Femur (tissue), 1 donor: ENCODE measurements around the gene ZNF423.
A peak's percentile ranks its signal among the peaks of the same experiment; 100 is the strongest.

Experiments
- DNase-seq: peaks from one replicate; pipeline ENCODE4 v3.0.0-alpha.2; 2017

ZNF423 gene

DNA sequence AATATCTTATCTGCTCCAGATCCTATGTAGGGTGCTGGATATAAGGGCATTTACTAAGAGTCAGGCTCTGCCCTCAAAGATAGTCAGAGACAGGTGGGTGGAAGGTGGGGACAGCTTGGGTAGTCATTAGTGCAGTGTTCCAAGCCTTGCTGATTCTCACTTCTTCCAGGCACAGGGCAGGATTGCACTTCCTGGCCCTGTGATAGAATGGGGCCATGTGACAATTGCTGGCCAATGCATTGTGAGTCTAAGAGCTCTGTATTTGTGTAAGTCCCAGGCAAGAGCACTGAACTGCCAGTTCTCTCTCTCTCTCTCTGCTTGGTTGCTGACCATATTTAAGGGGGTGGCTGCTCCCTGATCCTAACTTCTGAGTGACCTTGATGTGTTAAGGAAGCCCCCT lies 370.2 kb downstream of the ZNF423 start:
- peak; percentile 11 for DNase-seq

DNA sequence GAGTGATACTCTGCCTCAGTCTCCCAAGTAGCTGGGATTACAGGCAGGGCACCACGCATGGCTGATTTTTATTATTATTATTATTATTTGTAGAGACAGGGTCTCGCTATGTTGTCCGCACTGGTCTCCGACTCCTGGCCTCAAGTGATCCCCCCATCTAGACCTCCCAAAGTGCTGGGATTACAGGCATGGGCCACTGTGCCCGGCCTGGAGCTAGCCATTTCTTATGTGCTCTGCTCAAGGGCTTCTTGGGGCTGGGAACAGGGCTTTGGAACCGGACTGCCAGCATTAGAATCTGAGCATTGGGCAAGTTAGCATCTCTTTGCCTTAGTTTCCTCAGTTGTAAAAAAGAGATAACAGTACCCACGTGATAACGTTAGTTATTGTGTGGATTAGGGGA lies 371.0 kb downstream of the ZNF423 start:
- DNase-seq, result peak; percentile 18

DNA sequence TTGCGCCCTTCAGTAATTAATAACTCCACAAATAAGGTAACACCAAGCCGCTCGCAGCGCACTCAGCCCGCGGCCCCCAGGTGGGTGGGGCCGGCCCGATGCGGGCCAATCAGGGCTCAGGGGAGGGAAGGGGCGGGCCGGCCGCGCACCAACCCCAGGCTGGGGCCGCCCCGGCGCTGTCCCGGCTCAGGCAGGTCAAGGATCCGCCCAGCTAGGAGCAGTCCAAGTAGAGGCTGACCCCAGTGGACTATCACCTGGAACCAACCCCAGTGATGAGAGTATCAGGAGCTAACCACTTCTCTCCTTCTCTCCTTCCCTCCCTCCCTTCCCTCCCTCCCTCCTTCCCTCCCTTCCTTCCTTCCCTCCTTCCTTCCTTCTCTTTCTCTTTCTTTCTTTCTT lies 371.5 kb downstream of the ZNF423 start:
- peak; percentile 77 for DNase-seq

DNA sequence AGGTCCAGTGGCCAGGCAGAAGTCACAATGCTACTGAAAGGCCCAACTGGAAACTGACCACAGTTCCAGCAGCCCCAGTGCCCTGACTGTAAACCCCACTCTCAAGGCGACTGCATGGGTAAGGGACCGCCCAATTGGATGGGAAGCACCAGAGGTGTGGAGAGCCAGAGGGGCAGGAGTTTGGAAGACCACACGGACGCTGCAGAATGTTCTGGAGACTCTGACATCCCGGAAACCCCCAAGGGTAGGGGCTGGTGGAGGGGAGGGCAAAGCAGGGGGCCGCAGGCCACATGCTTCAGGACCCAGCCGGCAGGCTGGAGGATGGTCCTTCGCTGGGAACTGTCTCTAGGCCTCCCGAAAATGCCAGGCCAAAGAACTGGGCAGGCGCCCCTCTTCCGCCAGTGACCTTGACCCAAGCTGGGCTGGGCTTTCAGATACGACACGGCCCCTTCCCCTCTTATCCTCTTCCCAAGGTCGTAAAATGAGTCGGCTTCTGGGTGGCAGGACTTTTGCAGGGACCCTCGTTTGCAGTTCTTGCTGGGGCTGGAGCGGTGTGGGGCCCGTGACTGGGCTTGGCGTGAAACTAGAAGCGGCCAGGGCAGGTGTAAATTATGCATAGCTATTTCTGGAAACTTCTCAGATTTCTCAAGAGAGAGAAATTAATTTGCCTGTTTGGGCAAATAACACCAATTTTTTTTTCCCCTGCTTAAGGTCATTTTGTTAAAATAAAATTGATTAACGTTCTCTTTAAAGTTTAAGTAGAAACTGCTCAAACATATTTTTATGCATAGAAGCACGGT lies 372.1 kb downstream of the ZNF423 start:
- peak; percentile 19 for DNase-seq

DNA sequence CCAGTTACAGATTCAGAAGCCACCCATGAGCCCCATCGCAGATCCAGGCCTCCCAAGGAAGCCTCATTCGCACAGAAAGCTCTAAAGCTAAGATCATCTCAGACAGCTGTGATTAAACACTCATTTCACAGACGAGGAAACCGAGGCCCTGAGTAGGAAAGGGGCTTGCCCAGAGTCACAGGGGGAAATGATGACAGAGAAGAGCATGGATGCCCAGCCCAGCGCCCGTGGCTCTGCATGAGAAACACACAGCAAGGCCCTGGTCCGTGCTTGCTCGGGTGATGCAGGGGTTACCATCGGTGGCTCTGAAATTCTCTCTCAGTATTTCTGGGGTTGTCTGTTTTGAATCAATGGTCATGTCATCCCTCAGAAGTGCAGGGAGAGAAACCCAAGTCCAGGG lies 372.7 kb downstream of the ZNF423 start:
- peak; percentile 5 for DNase-seq

DNA sequence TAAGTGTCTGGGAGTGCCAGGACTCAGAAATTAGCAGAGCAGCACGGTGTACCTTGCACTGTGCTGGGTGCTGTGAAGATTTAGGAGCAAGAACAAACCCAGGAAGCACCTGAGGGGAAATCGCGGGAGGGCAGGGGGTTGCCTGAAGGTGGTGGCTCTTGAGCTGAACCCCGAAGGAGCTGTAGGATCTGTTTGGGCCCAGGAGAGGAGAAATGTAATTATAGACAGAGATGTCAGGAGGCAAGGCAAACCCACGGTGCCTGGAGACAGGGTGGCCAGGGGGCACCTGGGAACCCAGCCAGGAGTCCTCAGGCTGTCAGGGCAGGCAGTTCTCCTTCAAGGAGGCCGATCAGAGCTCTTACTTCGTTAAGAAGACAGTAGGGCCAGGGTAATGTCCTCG lies 373.2 kb downstream of the ZNF423 start:
- peak; percentile 10 for DNase-seq

DNA sequence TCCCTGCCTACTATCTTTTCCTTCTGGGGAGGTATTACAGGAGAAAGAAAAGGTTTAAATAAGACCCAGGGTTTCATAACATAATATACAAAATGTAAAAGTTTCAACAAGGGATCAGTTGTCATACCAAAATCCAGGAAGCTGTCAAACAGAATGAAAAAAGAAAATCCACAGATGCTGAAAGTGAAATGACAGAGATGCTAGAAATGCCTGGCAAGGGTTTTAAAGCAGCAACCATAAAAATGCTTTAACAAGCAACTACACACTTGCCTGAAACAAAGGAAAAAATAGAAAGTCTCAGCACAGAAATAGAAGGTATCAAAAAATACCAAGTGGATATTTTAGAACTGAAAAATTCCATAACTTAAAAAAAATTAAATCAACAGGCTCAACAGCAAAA lies 377.3 kb downstream of the ZNF423 start:
- no peak for DNase-seq

DNA sequence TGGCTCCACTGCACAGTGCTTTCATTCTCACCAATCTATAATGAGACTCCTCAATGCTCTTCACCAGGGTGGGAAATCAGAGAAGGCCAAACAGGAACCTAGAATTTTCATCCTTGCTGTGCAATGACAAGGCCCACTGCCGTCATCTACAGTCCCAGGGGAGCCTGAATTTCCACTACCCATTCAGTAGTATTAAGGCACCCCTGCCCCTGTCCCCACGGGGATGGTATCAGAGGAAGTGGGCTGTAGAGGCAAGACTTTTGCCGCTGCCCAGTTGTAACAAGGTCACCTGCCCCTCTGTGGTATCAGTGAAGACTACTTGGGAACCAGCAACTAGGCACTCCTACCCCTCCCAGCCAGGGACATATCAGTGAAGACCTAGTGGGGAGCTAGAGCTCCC lies 377.8 kb downstream of the ZNF423 start:
- peak; percentile 6 for DNase-seq

DNA sequence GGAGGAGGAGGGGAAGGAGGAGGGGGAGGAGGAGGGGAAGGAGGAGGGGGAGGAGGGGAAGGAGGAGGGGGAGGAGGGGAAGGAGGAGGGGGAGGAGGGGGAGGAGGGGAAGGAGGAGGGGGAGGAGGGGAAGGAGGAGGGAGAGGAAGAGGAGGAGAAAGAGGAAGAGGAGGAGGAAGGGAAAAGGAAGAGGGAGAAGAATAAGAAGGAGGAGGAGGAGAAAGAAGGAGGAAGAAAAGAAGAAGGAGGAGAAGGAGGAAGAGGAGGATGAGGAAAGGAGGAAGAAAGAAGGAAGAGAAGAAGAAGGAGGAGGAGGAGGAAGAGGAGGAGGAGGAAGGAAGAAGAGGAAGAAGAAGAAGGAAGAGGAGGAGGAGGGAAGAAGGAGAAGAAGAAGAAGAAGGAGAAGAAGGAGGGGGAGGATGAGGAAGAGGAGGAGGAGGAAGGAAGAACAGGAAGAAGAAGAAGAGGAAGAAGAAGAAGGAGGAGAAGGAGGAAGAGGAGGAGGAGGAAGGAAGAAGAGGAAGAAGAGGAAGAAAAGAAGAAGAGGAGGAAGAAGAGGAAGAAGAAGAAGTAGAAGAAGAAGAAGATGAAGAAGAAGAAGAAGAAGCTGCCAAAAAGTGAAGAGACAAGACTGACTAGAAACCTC lies 378.5 kb downstream of the ZNF423 start:
- no peak for DNase-seq

DNA sequence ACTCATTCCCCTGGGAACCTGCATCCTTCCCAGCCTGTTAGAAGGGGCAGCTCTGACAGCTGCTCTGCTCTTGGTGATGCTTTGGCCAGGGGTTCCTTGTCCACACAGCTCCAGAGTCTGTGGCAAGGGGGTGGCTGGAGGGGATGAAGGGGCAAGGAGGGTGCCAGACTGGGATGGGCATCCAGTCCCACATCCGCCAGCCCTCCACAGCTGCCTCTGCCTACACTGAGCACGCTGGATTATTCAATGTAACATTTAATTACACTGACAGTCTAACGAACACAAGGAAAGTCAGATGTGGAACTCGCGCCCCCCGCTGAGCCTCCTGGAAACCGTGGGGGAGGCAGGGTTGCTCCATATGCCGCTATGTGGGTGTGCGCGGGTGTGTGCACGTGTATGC lies 381.2 kb downstream of the ZNF423 start:
- DNase-seq, result peak; percentile 14

DNA sequence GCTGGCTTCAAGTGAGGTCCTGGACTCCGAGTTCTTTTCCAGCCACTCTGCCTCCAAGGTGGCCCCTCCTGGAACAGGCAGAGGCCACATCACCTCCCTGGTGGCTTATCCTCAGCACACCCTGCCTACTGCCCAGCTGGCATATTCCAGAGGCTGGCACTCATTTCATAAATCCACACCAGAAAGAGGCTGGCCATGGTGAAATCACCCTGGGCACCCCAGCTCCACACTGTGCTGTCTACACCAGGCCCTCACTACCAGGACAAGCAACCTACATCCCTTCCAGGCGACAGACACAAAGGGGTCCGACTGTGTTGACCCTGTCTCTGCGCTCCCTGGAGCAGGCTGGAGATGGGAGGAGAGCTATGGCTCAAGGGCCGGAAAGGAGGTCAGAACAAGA lies 382.1 kb downstream of the ZNF423 start:
- no peak for DNase-seq

DNA sequence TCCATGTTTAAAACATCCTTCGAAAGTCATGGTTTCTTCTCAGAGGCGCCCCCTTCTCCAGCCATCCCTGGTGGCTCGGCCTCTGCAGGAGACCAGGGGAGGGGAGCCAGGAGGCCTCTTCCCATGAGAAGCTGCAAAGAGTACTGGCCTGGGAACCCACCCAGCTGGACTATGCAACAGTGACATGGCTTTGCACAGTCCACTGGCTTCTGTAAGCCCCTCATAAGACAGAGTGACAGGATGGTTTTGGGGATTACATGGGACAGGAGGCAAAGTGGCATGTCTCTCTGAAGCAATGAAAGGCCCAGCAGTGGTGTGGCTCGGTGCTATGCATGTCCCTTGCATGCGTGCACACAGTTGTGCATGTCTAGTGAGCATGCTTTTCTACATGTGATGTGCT lies 382.8 kb downstream of the ZNF423 start:
- no peak for DNase-seq

DNA sequence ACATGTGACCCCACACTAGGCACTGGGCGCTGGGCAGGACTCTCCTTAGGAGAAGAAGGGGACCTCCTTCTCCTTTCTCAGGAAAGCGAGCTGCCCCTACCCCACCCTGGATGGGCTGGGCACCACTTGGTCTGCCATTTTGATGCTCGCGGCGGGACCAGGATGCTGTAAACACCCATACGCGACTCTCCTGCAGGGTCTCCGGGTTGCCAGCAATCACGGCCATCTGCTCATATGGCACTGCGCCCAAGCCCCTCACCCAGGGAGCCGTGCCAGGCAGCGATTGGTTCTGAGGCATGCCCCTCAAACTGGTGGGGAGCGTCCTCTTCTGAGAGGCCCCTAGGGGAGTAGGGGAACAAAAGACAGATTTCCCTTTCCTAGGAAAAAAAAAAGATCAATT lies 383.3 kb downstream of the ZNF423 start:
- peak; percentile 13 for DNase-seq

DNA sequence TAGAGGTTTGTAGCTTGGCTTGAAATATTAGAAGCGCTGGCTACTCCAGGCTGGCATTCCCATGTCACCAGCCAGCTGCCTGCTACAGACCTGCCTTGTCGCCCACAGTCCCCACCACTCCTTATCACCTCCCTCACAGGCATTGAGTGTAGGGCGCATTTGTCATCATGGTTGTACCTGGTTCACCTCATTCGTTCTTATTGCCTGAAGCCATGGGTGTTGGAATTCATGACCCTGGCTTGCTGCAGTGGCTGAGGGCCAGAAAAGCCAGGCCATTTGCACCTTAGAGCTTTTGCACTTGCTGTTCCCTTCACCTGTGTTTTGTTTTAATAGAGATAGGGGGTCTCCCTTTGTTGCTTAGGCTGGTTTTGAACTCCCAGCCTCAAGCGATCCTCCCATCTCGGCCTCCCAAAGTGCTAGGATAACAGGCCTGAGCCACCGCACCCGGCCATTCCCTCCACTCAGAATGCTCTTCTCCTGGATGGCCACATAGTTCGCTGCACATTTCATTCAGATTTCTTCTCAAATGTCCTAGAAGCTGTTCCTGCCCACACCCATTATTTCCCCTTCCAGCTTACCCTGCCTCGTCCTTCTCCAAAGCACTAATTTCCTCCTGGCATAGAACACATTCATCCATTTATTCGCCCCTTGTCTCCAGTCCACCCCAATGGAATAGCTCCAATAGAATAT lies 384.7 kb downstream of the ZNF423 start:
- DNase-seq, result peak; percentile 7

DNA sequence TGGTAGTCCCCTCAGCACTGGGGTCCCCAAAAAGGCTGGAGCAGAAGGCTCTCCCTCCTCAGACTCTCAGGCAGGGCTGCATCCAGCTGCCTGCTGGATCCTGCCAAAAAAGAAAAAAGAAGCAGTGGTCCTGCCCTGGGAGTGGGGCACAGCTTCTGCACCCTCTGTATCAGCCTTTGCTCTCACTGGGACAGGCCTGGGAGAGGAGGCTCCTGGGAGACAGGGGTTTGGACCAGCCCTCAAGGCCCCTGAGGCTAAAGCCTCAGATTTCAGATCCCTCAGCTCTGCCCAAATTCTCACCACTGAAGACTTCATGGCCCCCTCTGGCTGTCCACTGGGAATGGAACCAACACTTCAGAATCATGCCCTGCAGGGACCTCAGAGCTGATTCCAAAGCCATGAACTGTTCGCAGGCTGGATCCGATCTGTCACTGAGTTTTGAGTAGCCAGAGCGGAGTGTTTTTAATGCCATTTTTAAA lies 385.4 kb downstream of the ZNF423 start:
- peak; percentile 10 for DNase-seq

DNA sequence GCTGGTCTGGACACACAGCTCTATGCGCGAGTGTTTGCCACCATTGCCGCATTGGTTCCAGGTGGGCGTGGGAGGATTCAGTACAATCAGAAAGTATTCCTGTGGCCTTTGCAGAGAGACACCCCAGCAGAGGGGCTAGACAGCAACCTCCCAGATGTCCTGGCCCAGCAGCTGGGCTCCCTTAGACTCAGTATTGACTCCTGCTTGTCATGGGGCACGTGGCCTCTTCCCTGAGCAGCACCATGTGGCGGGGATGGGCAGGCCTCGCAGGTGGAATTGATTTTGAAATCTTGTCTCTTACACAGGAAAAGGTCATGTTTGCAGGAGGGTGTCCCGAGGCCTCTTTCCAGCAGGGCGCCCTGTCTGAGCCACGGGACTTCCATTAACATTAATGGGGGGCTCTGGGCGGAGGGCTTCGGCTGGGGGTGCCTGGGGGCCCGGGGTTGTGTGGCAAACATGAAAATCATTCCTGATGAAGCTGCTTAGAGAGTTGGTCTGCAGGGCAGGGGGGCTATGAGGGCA lies 385.9 kb downstream of the ZNF423 start:
- DNase-seq, result peak; percentile 3

DNA sequence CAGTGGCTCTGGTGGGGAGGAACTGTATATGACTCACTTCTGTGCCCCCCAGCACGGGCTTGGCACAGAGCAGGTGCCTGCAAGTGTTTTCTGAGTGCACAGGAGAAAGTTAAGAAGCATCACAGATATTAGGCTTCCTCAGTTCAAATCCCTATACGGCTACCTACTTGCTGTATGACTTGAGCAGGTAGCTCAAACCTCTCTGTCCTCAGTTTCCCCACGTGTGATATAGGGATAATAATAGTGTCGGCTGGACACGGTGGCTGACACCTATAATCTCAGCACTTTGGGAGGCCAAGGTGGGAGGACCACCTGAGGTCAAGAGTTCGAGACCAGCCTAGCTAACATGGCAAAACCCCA lies 386.6 kb downstream of the ZNF423 start:
- no peak for DNase-seq

DNA sequence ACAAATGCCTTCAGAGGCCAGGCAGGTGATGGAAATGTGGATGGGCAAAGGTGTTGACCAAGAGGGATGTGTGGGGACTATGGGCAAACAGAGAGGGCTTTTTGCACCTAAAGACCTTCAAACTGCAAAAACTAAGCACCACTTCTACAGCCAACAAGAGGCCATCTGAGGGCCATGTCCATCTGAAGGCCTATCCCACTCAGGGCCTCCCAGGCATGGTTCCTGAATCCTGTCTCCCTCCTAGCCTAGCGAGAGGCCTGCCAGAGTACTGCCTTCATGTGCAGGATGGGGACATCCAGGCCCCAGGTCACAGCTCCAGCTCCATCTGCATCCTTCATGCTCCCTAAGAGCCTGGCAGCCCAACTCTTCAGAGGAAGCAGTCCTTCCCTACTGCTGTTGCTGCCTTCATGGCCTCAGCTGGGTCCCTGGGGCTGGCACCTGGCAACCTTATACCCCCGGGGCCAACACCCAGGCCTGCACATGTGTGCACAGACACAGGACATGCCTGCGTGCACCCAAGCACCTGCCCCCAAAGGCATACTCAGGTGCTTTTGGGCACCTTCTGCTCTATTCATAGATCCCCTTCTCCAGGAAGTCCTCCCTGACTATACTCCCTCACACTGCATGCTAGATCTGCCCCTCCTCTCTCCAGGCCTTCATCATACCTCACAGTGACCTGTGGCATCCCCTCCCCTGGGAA lies 387.2 kb downstream of the ZNF423 start:
- DNase-seq, result peak; percentile 14

DNA sequence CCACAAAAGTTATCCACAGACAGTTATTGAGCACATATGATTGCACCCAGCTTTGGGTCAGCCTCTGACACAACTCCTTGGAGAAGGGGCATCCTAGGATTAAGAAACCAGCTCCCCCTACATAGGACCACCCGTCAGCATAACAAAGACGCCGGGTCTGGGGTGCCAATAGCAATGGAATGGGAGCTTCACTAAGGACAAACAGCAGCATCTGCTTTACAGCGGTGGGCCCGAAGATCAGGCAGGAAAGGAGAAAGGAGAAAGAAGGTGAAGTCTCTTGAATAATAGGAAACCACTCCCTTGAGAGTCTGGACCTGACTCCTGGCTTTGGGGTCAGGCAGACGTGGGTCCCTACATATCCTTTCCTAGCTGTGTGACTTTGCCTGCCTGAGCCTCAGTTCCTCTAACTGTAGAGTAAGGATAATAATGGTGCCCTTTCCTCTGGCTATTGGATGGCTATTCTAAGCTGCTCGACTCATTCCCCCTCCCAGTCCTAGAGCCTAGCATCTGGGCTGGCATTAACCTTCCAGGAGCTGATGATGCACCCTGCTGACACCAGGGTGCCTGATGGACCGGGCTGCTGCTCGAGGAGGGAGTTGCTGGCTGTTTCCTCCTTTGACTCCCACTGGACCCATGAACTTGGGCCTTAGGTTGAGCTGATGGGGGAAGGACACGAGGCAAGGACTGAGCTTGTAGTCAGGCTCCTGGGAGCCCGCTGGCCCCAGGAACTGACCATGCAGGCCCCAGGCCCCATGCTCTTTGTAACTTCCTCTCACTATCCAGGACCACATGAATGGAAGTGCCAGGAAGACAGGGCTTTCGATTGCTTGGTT lies 388.2 kb downstream of the ZNF423 start:
- peak; percentile 8 for DNase-seq

DNA sequence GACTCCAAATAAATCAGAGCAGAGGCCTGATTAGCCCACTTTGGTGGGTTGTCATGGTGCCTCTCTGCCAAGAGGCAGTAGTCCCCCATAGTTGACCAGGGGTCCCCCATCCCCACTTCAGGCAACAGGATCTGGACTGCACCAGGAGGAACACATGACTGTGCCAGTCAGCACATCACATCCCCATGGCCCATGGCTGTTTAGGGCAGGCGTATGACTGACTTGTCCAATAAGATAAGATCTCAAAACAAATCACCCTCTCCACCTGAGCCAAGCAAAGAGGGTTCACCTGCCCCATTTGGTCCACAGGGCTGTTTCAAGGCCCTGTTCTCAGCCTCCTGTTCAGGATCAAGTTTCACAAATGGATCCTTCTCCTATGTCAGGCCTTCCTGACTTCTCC lies 389.0 kb downstream of the ZNF423 start:
- DNase-seq, result peak; percentile 11

DNA sequence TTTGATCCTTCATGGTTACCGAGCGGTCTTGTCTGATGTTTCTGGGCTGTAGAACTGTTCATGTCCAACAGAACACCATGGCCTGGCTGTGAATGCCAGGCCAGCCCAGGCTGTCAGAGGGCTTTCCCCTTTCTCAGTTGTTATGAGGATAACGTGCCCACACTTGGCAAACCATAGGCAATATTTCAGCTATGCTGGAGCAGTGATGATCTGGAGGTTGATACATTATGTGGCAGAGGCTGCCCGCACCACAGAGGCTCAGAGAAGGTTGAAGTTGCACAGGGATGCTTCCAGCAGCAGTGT lies 389.4 kb downstream of the ZNF423 start:
- no peak for DNase-seq
